A549 (cell line): ENCODE data around the gene AKNAD1. TPM values are rescaled to one million over a fixed set of nuclear protein-coding genes. Genes with fewer than 3 reads are reported as not detected.

Source experiments
- ATAC-seq, 2 experiments: fragments of 200-7000 bp in 1 of 2; fragments of >200 bp in 1 of 2; cut with Nextera tagmentation in 1 of 2; cut with Tn5 transposase in 1 of 2; 3 replicates each; pipeline versions ENCODE4 v1.8.0 to v1.9.1; 2018 to 2020; ENCODE audit warnings: mild to moderate bottlenecking in 1 of 2, moderate library complexity in 1 of 2
- CTCF ChIA-PET: fragments of 300-600 bp; sonication (Branson Sonifier 250); formaldehyde crosslinking; extraction: SDS; loops from one replicate; lab custom pipeline; 2021; ENCODE audit warnings: antibody characterized with exemption, inconsistent platforms; lab: Yijun Ruan, JAX
- POLR2A ChIA-PET: fragments of 350-600 bp; formaldehyde crosslinking; extraction: SDS; loops from one replicate; lab custom pipeline; 2021; ENCODE audit warnings: antibody characterized with exemption, inconsistent platforms; lab: Yijun Ruan, JAX
- DNase-seq, 2 experiments: peaks; one replicate each; pipeline versions ENCODE4 v3.0.0 to v3.0.0-alpha.2; 2011 to 2016; ENCODE audit warnings: low read depth in 1 of 2, low spot score in 1 of 2
- FAIRE-seq: peaks from 2 replicates; lab custom pipeline; 2011; peaks lifted over from hg19 to GRCh38; lab: Jason Lieb, UNC
- H3K27ac ChIP-seq, 2 experiments: fragments of >200 bp; sonication (Bioruptor Twin); formaldehyde crosslinking; 3 replicates each; pipeline ENCODE4 v1.5.1; 2016 to 2017
- H3K4me1 ChIP-seq: fragments of >200 bp; sonication (Bioruptor Twin); formaldehyde crosslinking; 3 replicates; pipeline ENCODE4 v1.6.1; 2016
- H3K4me2 ChIP-seq: fragments of >200 bp; sonication (Bioruptor Twin); formaldehyde crosslinking; 3 replicates; pipeline ENCODE4 v1.6.1; 2016
- H3K4me3 ChIP-seq: fragments of >200 bp; sonication (Bioruptor Twin); formaldehyde crosslinking; 3 replicates; pipeline ENCODE4 v1.5.1; 2016
- H3K9me3 ChIP-seq: fragments of >200 bp; sonication (Bioruptor Twin); formaldehyde crosslinking; 3 replicates; pipeline ENCODE4 v1.6.1; 2016
- CBX2 ChIP-seq: fragments of 200-600 bp; sonication (generic); IDR thresholded peaks from 2 replicates; pipeline ENCODE4 v1.6.1; 2016; ENCODE audit warnings: low read depth, mild to moderate bottlenecking, borderline replicate concordance
- CBX8 ChIP-seq: fragments of 200-600 bp; sonication (generic); IDR thresholded peaks from 2 replicates; pipeline ENCODE4 v1.6.1; 2016
- CEBPB ChIP-seq, 2 experiments: fragments of >200 bp in 1 of 2; sonication (Bioruptor Twin) in 1 of 2; formaldehyde crosslinking in 1 of 2; IDR thresholded peaks; 2 replicates each; pipeline ENCODE4 v1.6.1; 2012 to 2016
- CHD4 ChIP-seq: fragments of 200-600 bp; sonication (generic); IDR thresholded peaks from 2 replicates; pipeline ENCODE4 v1.6.1; 2016; ENCODE audit warnings: antibody characterized with exemption, mild to moderate bottlenecking, borderline replicate concordance
- CTCF ChIP-seq: fragments of >200 bp; sonication (Bioruptor Twin); formaldehyde crosslinking; IDR thresholded peaks from 3 replicates; pipeline ENCODE4 v1.5.1; 2016
- EHF ChIP-seq: fragments of 250-450 bp; sonication (Bioruptor Pico); IDR thresholded peaks from 2 replicates; pipeline ENCODE4 v1.5.0; 2020; ENCODE audit warnings: mild to moderate bottlenecking
- ESRRA ChIP-seq: fragments of 150-350 bp; IDR thresholded peaks from 2 replicates; pipeline ENCODE4 v1.6.1; 2014; ENCODE audit warnings: mild to moderate bottlenecking, low read length, borderline replicate concordance
- GATA3 ChIP-seq: IDR thresholded peaks from 2 replicates; pipeline ENCODE4 v1.6.1; 2012; ENCODE audit warnings: borderline replicate concordance
- HDAC2 ChIP-seq: fragments of 200-600 bp; sonication (generic); IDR thresholded peaks from 2 replicates; pipeline ENCODE4 v1.6.1; 2016
- HOXA7 ChIP-seq: fragments of 250-450 bp; sonication (Bioruptor Pico); IDR thresholded peaks from 2 replicates; pipeline ENCODE4 v1.5.0; 2020; ENCODE audit warnings: mild to moderate bottlenecking, moderate library complexity
- HOXB13 ChIP-seq: fragments of 250-450 bp; sonication (Bioruptor Pico); IDR thresholded peaks from 2 replicates; pipeline ENCODE4 v1.5.0; 2020; ENCODE audit warnings: low read depth, mild to moderate bottlenecking, moderate library complexity
- KDM1A ChIP-seq: fragments of 200-600 bp; sonication (generic); IDR thresholded peaks from 2 replicates; pipeline ENCODE4 v1.6.1; 2016; ENCODE audit warnings: low read depth, mild to moderate bottlenecking
- KDM5A ChIP-seq: fragments of 200-600 bp; sonication (generic); IDR thresholded peaks from 2 replicates; pipeline ENCODE4 v1.6.1; 2016; ENCODE audit warnings: antibody characterized with exemption, mild to moderate bottlenecking
- MAFK ChIP-seq: fragments of 450-650 bp; IDR thresholded peaks from 2 replicates; pipeline ENCODE4 v1.6.1; 2014; ENCODE audit not compliant: partially characterized antibody
- MYC ChIP-seq: IDR thresholded peaks from 2 replicates; pipeline ENCODE4 v1.6.1; 2012; ENCODE audit warnings: mild to moderate bottlenecking, inconsistent platforms, low read length, improper control_type of control experiment, borderline replicate concordance
- NPAS2 ChIP-seq: fragments of 250-450 bp; sonication (Bioruptor Pico); IDR thresholded peaks from 2 replicates; pipeline ENCODE4 v1.8.0; 2022; ENCODE audit warnings: mild to moderate bottlenecking, moderate library complexity, borderline replicate concordance
- NR3C1 ChIP-seq: fragments of >200 bp; sonication (Bioruptor Twin); formaldehyde crosslinking; IDR thresholded peaks from 3 replicates; pipeline ENCODE4 v1.6.1; 2017
- POLR2A ChIP-seq: IDR thresholded peaks from 2 replicates; pipeline ENCODE4 v1.6.1; 2012; ENCODE audit warnings: mild to moderate bottlenecking, low read length
- RARB ChIP-seq: fragments of 250-450 bp; sonication (Bioruptor Pico); IDR thresholded peaks from 2 replicates; pipeline ENCODE4 v1.8.0; 2021; ENCODE audit warnings: mild to moderate bottlenecking, moderate library complexity
- RFX5 ChIP-seq: fragments of 450-650 bp; IDR thresholded peaks from 2 replicates; pipeline ENCODE4 v1.7.1; 2014; ENCODE audit warnings: antibody characterized with exemption, mild to moderate bottlenecking, moderate library complexity
- RNF2 ChIP-seq: fragments of 200-600 bp; sonication (generic); IDR thresholded peaks from 2 replicates; pipeline ENCODE4 v1.6.1; 2016; ENCODE audit warnings: low read depth, mild to moderate bottlenecking, antibody characterized with exemption, moderate library complexity, borderline replicate concordance
- TFCP2L1 ChIP-seq: fragments of 250-450 bp; sonication (Bioruptor Pico); IDR thresholded peaks from 2 replicates; pipeline ENCODE4 v1.5.0; 2021; ENCODE audit warnings: mild to moderate bottlenecking
- TP53 ChIP-seq: fragments of 250-450 bp; sonication (Bioruptor Pico); IDR thresholded peaks from 2 replicates; pipeline ENCODE4 v1.5.0; 2021; ENCODE audit warnings: mild to moderate bottlenecking, moderate library complexity
- ZC3H11A ChIP-seq: fragments of 450-650 bp; IDR thresholded peaks from 2 replicates; pipeline ENCODE4 v1.6.1; 2014; ENCODE audit warnings: antibody characterized with exemption, mild to moderate bottlenecking
- WGBS: methylation state at CpG from one replicate; pipeline ENCODE4 v1.1.6; 2017; ENCODE audit errors: missing lambda C conversion rate; 5-methylcytosine and 5-hydroxymethylcytosine counted together
- polyA plus RNA-seq, 4 experiments: library from polyadenylated mRNA; depleted of rRNA in 3 of 4; stranded (reverse); fragments of >200 nt; fragmentation: RNase III in 1 of 4; extraction: RNeasy Plus Mini Kit Qiagen cat#74134 plus additional on column Dnase treatment in 1 of 4; gene quantifications; 2 replicates in 3 of 4; 3 replicates in 1 of 4; pipeline ENCODE4 v1.2.3, GENCODE V29; 2011 to 2017
- TF ChIP-seq, protein P1 (sequence below): IDR thresholded peaks from 2 replicates; pipeline ENCODE4 v1.6.1; 2012
- TF ChIP-seq, protein P2 (sequence below): fragments of 450-650 bp; IDR thresholded peaks from 2 replicates; pipeline ENCODE4 v1.6.1; 2014; ENCODE audit warnings: antibody characterized with exemption
- TF ChIP-seq, protein P3 (sequence below): fragments of 150-350 bp; IDR thresholded peaks from 2 replicates; pipeline ENCODE4 v1.6.1; 2014; ENCODE audit warnings: low read depth, mild to moderate bottlenecking, low read length

The AKNAD1 gene
- polyA plus RNA-seq, 2 of the 4 experiments (the other 2 are of a cell fraction) = 0.56 to 1.3 TPM

GRCh38 chr1:108878160-108878469, 21.2 kb upstream of the AKNAD1 start:
- WGBS = 63% methylated on average over 4 of the region's 4 CpGs
- H3K27ac ChIP-seq = peak overlapping the region; percentile 84 to 97; a peak in 4 of 6 replicates
- H3K9me3 ChIP-seq = no peaks in the 10 kb centered on the region
- CTCF ChIA-PET = interaction anchor here (0.6 to 1.3 kb wide), 4 partner anchors 9 to 326 kb away, joined by 3 to 4 read pairs (median 3); no protein-coding TSS in a partner anchor
- TF ChIP-seq, protein P1, sequence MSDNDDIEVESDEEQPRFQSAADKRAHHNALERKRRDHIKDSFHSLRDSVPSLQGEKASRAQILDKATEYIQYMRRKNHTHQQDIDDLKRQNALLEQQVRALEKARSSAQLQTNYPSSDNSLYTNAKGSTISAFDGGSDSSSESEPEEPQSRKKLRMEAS = no peak
- TF ChIP-seq GATA3 (no peak), NPAS2 (CRISPR knock-in tag) (no peak), RARB (no peak), EHF (CRISPR knock-in tag) (no peak), ESRRA (no peak), TP53 (CRISPR knock-in tag) (no peak), RFX5 (no peak)
- TF ChIP-seq, protein P2, sequence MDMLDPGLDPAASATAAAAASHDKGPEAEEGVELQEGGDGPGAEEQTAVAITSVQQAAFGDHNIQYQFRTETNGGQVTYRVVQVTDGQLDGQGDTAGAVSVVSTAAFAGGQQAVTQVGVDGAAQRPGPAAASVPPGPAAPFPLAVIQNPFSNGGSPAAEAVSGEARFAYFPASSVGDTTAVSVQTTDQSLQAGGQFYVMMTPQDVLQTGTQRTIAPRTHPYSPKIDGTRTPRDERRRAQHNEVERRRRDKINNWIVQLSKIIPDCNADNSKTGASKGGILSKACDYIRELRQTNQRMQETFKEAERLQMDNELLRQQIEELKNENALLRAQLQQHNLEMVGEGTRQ = no peak
- peaks cover 14% of the 10 kb centered on the region; the same call in 2 of the 3 replicates for H3K4me1 ChIP-seq
- FAIRE-seq (no peak), ATAC-seq (no peak), DNase-seq (no peak)
- peak overlapping the region; percentile 93 for H3K4me2 ChIP-seq
- peak overlapping the region; percentile 94 for H3K4me3 ChIP-seq
- POLR2A ChIA-PET = no interaction called here

DNA sequence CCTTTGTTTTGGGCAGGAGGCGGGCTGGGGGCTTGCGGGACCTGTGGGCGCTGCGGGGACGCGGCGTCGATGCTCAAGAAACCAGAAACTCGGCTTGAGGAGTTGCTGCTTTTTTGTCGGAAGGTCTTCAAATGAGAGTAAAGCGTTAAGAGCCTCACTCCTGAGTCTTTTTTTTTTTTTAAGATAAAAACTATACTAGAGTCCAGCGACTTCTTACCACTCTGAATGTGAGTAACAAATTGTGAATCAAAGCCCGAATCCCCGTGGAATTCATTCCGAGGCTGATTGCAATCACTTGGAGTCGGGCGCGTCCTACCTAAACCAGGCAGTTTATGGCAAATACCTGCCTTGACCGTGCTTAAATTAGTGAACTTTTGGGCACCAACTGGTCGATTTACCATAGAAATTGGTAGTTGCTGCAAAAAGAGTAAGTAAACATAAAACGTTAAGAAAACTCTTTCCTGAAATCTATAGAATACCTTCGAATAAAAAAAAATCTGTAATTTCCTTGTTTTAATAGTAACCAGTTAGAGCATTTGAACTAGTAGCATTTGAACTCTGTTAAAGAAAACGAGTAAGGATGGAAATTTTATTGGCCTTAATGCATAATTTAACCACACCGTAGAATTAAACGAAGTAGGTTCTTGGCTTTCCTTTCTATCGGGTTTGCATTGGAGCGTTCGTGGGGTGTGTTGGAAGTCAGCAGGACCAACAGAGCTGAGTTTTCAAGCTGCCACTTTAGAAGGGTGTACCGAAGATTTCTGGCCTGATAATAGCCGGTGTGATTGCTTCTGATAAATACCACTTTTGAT, 20.7 kb upstream of the AKNAD1 start:
- DNase-seq (no peak), FAIRE-seq (no peak), ATAC-seq (peak; percentile 27 to 46; a peak in 4 of 6 replicates)
- no peaks in the 10 kb centered on the region for H3K9me3 ChIP-seq
- CTCF ChIA-PET = interaction anchor here (0.6 to 1.3 kb wide), 5 partner anchors 9 to 326 kb away, joined by 3 to 5 read pairs (median 3); no protein-coding TSS in a partner anchor
- 3% methylated on average over 30 of the region's 30 CpGs for WGBS
- POLR2A ChIA-PET = interaction anchor here (0.5 to 1.3 kb wide), 3 partner anchors 32 to 185 kb away, joined by 3 read pairs; partner anchors contain the start of gene PRPF38B
- H3K4me1 ChIP-seq = peaks cover 14% of the 10 kb centered on the region; the same call in 2 of the 3 replicates
- peak overlapping the region; percentile 94 for H3K4me3 ChIP-seq
- peak overlapping the region; percentile 84 to 97 for H3K27ac ChIP-seq
- TF ChIP-seq CTCF (no peak), HDAC2 (no peak), CEBPB (IDR thresholded peaks at IDR 0.05) (no peak), RNF2 (no peak), NR3C1 (no peak), MAFK (no peak), POLR2A (no peak), ZC3H11A (no peak), HOXA7 (CRISPR knock-in tag) (no peak), CHD4 (no peak), TFCP2L1 (no peak), CBX8 (no peak), KDM5A (no peak), KDM1A (no peak), CBX2 (no peak), ESRRA (no peak), HOXB13 (CRISPR knock-in tag) (no peak), MYC (no peak)
- TF ChIP-seq, protein P3, sequence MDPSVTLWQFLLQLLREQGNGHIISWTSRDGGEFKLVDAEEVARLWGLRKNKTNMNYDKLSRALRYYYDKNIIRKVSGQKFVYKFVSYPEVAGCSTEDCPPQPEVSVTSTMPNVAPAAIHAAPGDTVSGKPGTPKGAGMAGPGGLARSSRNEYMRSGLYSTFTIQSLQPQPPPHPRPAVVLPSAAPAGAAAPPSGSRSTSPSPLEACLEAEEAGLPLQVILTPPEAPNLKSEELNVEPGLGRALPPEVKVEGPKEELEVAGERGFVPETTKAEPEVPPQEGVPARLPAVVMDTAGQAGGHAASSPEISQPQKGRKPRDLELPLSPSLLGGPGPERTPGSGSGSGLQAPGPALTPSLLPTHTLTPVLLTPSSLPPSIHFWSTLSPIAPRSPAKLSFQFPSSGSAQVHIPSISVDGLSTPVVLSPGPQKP = no peak
- H3K4me2 ChIP-seq = peak overlapping the region; percentile 93
